GM12878 (cell line): Measurements from ENCODE around the gene DEPDC7. TPM values are rescaled to one million over a fixed set of nuclear protein-coding genes. Genes with fewer than 3 reads are reported as not detected.

Experiments
- ATAC-seq: fragments of 200-7000 bp; cut with Tn5 transposase; 3 replicates; pipeline ENCODE4 v1.9.1; 2020; ENCODE audit warnings: mild to moderate bottlenecking, moderate library complexity
- BruUV-seq: library from RNA; stranded (reverse); fragments of 400-500 nt; replicated peaks from 2 replicates; lab custom pipeline; 2021; lab: Mats Ljungman, UMichigan
- CTCF ChIA-PET: fragments of 300-600 bp; sonication (Branson Sonifier 250); formaldehyde crosslinking; extraction: SDS; loops from one replicate; lab custom pipeline; 2021; ENCODE audit warnings: inconsistent platforms; lab: Yijun Ruan, JAX
- POLR2A ChIA-PET: fragments of 350-600 bp; formaldehyde crosslinking; extraction: SDS; loops from one replicate; lab custom pipeline; 2021; ENCODE audit warnings: inconsistent platforms; lab: Charles Lee
- RAD21 ChIA-PET: fragments of 300-600 bp; sonication (Branson Sonifier 250); formaldehyde crosslinking; loops from one replicate; lab custom pipeline; 2023; ENCODE audit warnings: antibody characterized with exemption; ENCODE audit not compliant: unreplicated experiment; lab: Charles Lee
- SMC1A ChIA-PET: fragments of 300-600 bp; sonication (Branson Sonifier 250); formaldehyde crosslinking; loops from one replicate; lab custom pipeline; 2023; ENCODE audit not compliant: unreplicated experiment, uncharacterized antibody; lab: Charles Lee
- DNase-seq: peaks from one replicate; pipeline ENCODE4 v3.0.0-alpha.2; 2011; ENCODE audit warnings: low read depth, low spot score
- FAIRE-seq: peaks from 3 replicates; lab custom pipeline; 2011; peaks lifted over from hg19 to GRCh38; lab: Jason Lieb, UNC
- H2AFZ ChIP-seq: 2 replicates; pipeline ENCODE4 v1.6.0; 2011; ENCODE audit warnings: low read depth, low read length, control low read depth; ENCODE audit not compliant: control insufficient read depth
- H3K27ac ChIP-seq: 2 replicates; pipeline ENCODE4 v1.5.1; 2011; ENCODE audit warnings: control low read depth; ENCODE audit not compliant: control insufficient read depth, insufficient read depth
- H3K27me3 ChIP-seq, 2 experiments: replicated peaks in 1 of 2; 2 replicates each; pipeline versions ENCODE4 v1.6.0 to v1.6.1; 2011; ENCODE audit warnings: low read length in 1 of 2; ENCODE audit not compliant: control insufficient read depth in 2 of 2, insufficient read depth in 2 of 2
- H3K36me3 ChIP-seq, 2 experiments: 2 replicates each; pipeline ENCODE4 v1.5.1; 2011; ENCODE audit warnings: low read length in 1 of 2; ENCODE audit not compliant: control insufficient read depth in 2 of 2, insufficient read depth in 2 of 2
- H3K4me1 ChIP-seq: 2 replicates; pipeline ENCODE4 v1.6.1; 2011; ENCODE audit warnings: mild to moderate bottlenecking, low read length, moderate library complexity, mixed read lengths; ENCODE audit not compliant: control insufficient read depth, insufficient read depth
- H3K4me2 ChIP-seq: 2 replicates; pipeline ENCODE4 v1.6.0; 2011; ENCODE audit warnings: control low read depth; ENCODE audit not compliant: control insufficient read depth, insufficient read depth
- H3K4me3 ChIP-seq: fragments of 200-600 bp; sonication (generic); 2 replicates; pipeline ENCODE4 v1.5.1; 2016
- H3K79me2 ChIP-seq: 2 replicates; pipeline ENCODE4 v1.6.0; 2011; ENCODE audit warnings: low read length; ENCODE audit not compliant: control insufficient read depth, insufficient read depth
- H3K9ac ChIP-seq: 2 replicates; pipeline ENCODE4 v1.8.0; 2011; ENCODE audit warnings: low read length, control low read depth, mixed read lengths; ENCODE audit not compliant: control insufficient read depth, insufficient read depth
- H3K9me3 ChIP-seq: replicated peaks from 3 replicates; pipeline ENCODE4 v1.5.1; 2011; ENCODE audit warnings: mild to moderate bottlenecking, low read length; ENCODE audit not compliant: control insufficient read depth, insufficient read depth
- H4K20me1 ChIP-seq: 2 replicates; pipeline ENCODE4 v1.6.0; 2011; ENCODE audit not compliant: control insufficient read depth, insufficient read depth
- CBX5 ChIP-seq: sonication (generic); IDR thresholded peaks from 2 replicates; pipeline ENCODE4 v1.6.1; 2016; ENCODE audit warnings: low read depth, moderate library complexity, mild to moderate bottlenecking, inconsistent platforms
- FOXK2 ChIP-seq: fragments of 450-650 bp; IDR thresholded peaks from 2 replicates; pipeline ENCODE4 v1.6.1; 2017; ENCODE audit warnings: mild to moderate bottlenecking, moderate library complexity
- HDAC6 ChIP-seq: fragments of 200-600 bp; sonication (generic); IDR thresholded peaks from one replicate; pipeline ENCODE4 v1.8.0; 2017; ENCODE audit warnings: antibody characterized with exemption; ENCODE audit not compliant: unreplicated experiment
- HDGF ChIP-seq: fragments of 450-650 bp; IDR thresholded peaks from 2 replicates; pipeline ENCODE4 v1.6.1; 2016; ENCODE audit warnings: antibody characterized with exemption
- NBN ChIP-seq: fragments of 450-650 bp; IDR thresholded peaks from 2 replicates; pipeline ENCODE4 v1.6.1; 2016
- NFIC ChIP-seq: IDR thresholded peaks from 2 replicates; pipeline ENCODE4 v1.6.1; 2012; ENCODE audit warnings: low read depth, mild to moderate bottlenecking, inconsistent platforms, low read length, moderate library complexity
- NKRF ChIP-seq: fragments of 450-650 bp; conservative IDR thresholded peaks from 2 replicates; pipeline ENCODE4 v1.6.1; 2017; ENCODE audit warnings: mild to moderate bottlenecking, moderate library complexity
- NR2C1 ChIP-seq: fragments of 450-650 bp; IDR thresholded peaks from 2 replicates; pipeline ENCODE4 v1.6.1; 2017; ENCODE audit warnings: antibody characterized with exemption, mild to moderate bottlenecking, moderate library complexity
- NR2C2 ChIP-seq: IDR thresholded peaks from 2 replicates; pipeline ENCODE4 v1.6.1; 2011; ENCODE audit warnings: borderline replicate concordance, low read depth; ENCODE audit not compliant: control insufficient read depth, insufficient read length
- PAX5 ChIP-seq: IDR thresholded peaks from 2 replicates; pipeline ENCODE4 v1.6.1; 2011; ENCODE audit warnings: low read depth, low read length, borderline replicate concordance
- PAX8 ChIP-seq: fragments of 450-650 bp; IDR thresholded peaks from 2 replicates; pipeline ENCODE4 v1.6.1; 2017; ENCODE audit warnings: mild to moderate bottlenecking, moderate library complexity
- PML ChIP-seq: IDR thresholded peaks from 2 replicates; pipeline ENCODE4 v1.6.1; 2012; ENCODE audit warnings: low read length, inconsistent platforms
- POLR2AphosphoS2 ChIP-seq: IDR thresholded peaks from 2 replicates; pipeline ENCODE4 v1.6.1; 2011; ENCODE audit warnings: low read depth, mild to moderate bottlenecking, low read length, improper control_type of control experiment, moderate library complexity
- RBBP5 ChIP-seq: fragments of 200-600 bp; sonication (generic); conservative IDR thresholded peaks from 2 replicates; pipeline ENCODE4 v1.6.1; 2016
- SIN3A ChIP-seq: IDR thresholded peaks from 2 replicates; pipeline ENCODE4 v1.6.1; 2012; ENCODE audit warnings: low read depth, low read length, improper control_type of control experiment
- ZBED1 ChIP-seq: IDR thresholded peaks from 2 replicates; pipeline ENCODE4 v1.6.1; 2016; ENCODE audit warnings: borderline replicate concordance
- ZBTB11 ChIP-seq: fragments of 450-650 bp; formaldehyde crosslinking; IDR thresholded peaks from 2 replicates; pipeline ENCODE4 v1.5.0; 2022; ENCODE audit warnings: mild to moderate bottlenecking, missing genetic modification characterization
- ZZZ3 ChIP-seq: IDR thresholded peaks from 2 replicates; pipeline ENCODE4 v1.6.1; 2011; ENCODE audit warnings: low read depth; ENCODE audit not compliant: control insufficient read depth, insufficient read length
- WGBS: methylation state at CpG from one replicate; pipeline ENCODE4 v1.1.6; 2016; ENCODE audit warnings: low lambda C conversion rate; ENCODE audit not compliant: insufficient replicate concordance, insufficient coverage; ENCODE audit errors: missing lambda C conversion rate; 5-methylcytosine and 5-hydroxymethylcytosine counted together
- in situ Hi-C: fragments of 300-500 bp; cut with MboI; formaldehyde crosslinking; loops from 9 replicates; pipeline ENCODE4 v1.14.3; 2018; ENCODE audit warnings: mixed read lengths
- intact Hi-C: fragments of 100-400 bp; cut with micrococcal nuclease; formaldehyde crosslinking; loops from one replicate; pipeline ENCODE4 v1.14.2; 2022; ENCODE audit not compliant: unreplicated experiment
- polyA plus RNA-seq, 11 experiments: library from polyadenylated mRNA; depleted of rRNA in 4 of 11; unstranded in 6 of 11; stranded (reverse) in 5 of 11; fragments of >200 nt; fragmentation: Nextera tagmentation in 4 of 11; fragmentation: Illumina TruSeq in 1 of 11; extraction: Ambion mirVana in 4 of 11; extraction: Trizol in 1 of 11; gene quantifications; 1 replicate in 1 of 11; 2 replicates in 10 of 11; pipeline versions ENCODE4 v1.2.1 to v1.2.3, GENCODE V29; 2011 to 2016; ENCODE audit warnings: inconsistent platforms in 2 of 11, missing spikeins in 2 of 11, low read depth in 1 of 11
- total RNA-seq, 4 experiments: library from RNA; depleted of rRNA in 3 of 4; stranded (reverse); fragments of >200 nt in 3 of 4; fragmentation: Illumina TruSeq in 1 of 4; extraction: Trizol in 1 of 4; gene quantifications; 2 replicates each; pipeline versions ENCODE4 v1.2.1 to v1.2.3, GENCODE V29; 2013 to 2021

The DEPDC7 gene
- total and polyA plus RNA-seq, 10 of the 15 experiments (the other 5 are each of a cell fraction or from before 2014, with no cell fraction given) = 0.06 to 1.1 (median 0.49) TPM

- in situ Hi-C loops = no loop called here
- ChIA-PET SMC1A (interaction anchor here (1.0 to 1.5 kb wide), 3 partner anchors 13 to 69 kb away, joined by 3 to 4 read pairs (median 3); no protein-coding TSS in a partner anchor), POLR2A (interaction anchor here (2.1 kb wide), 1 partner anchor 9 kb away, joined by 9 read pairs; no protein-coding TSS in a partner anchor), RAD21 (interaction anchor here (0.6 kb wide), 1 partner anchor 140 kb away, joined by 3 read pairs; no protein-coding TSS in a partner anchor), CTCF (no interaction called here)
- no peak overlapping the region for H3K4me2 ChIP-seq
- H3K27ac ChIP-seq = no peak overlapping the region
- no peak overlapping the region for H3K4me3 ChIP-seq
- BruUV-seq = no TSS peak
- intact Hi-C loops = no loop called here
- H4K20me1 ChIP-seq = no peaks in the 10 kb centered on the region
- no peaks in the 10 kb centered on the region for H3K9me3 ChIP-seq
- no peak for DNase-seq
- peaks cover 5% of the 10 kb centered on the region for H3K79me2 ChIP-seq
- H3K27me3 ChIP-seq = no peaks in the 10 kb centered on the region; a peak in 1 of 4 replicates
- TF ChIP-seq POLR2AphosphoS2 (no peak), PAX5 (no peak), NBN (no peak), NKRF (no peak), FOXK2 (no peak), NR2C1 (no peak), ZBTB11 (CRISPR knock-in tag) (no peak), NR2C2 (no peak), ZZZ3 (no peak), ZBED1 (no peak), CBX5 (no peak), PAX8 (no peak), HDGF (no peak), RBBP5 (no peak), PML (no peak), SIN3A (no peak), NFIC (no peak), HDAC6 (no peak)
- no peak overlapping the region for H3K9ac ChIP-seq
- H3K4me1 ChIP-seq = no peaks in the 10 kb centered on the region
- 100% methylated on average over 1 of the region's 1 CpG for WGBS
- no peak for ATAC-seq
- no peaks in the 10 kb centered on the region for H3K36me3 ChIP-seq
- no peak for FAIRE-seq
- H2AFZ ChIP-seq = no peak overlapping the region
Observed at GRCh38 chr11:33035011-33035410, 19.3 kb downstream of the DEPDC7 start.
